HG02840 (cell line): ENCODE data around the gene ASAP2.

Experiments used
- ATAC-seq: cut with Tn5 transposase; IDR thresholded peaks from one replicate; pipeline ENCODE4 v1.9.1; 2021; ENCODE audit warnings: mild to moderate bottlenecking, moderate library complexity, moderate number of reproducible peaks; ENCODE audit not compliant: unreplicated experiment, low FRiP score

The ASAP2 gene

GRCh38 chr2:9310798-9311197 is 104.2 kb downstream of the ASAP2 start:
- ATAC-seq = no peak

GRCh38 chr2:9311488-9311887 is 104.9 kb downstream of the ASAP2 start:
- no peak for ATAC-seq

- no peak for ATAC-seq
Measured at GRCh38 chr2:9312591-9312990, 106.0 kb downstream of the ASAP2 start.

DNA sequence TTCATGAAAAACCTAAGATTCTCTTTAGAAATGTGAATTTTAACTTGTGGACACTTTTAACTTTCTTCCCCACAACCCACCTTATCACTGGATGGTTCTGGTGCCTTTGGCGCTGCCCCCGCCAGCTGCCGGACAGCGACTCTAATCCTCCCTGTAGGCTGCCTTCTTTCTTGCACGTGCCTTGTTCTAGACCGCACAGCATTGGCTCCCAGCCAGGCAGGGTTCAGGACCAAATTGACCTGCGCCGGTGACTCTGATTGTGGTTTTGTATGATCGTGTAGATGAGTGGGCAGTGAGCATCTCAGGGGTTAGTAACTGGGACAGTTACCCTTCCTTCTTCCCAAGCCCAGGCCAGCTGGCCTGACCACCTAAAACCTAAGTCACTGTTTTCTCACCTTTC is 106.8 kb downstream of the ASAP2 start:
- no peak for ATAC-seq

- ATAC-seq = no peak
Measured at GRCh38 chr2:9315280-9315847, 108.8 kb downstream of the ASAP2 start.

DNA sequence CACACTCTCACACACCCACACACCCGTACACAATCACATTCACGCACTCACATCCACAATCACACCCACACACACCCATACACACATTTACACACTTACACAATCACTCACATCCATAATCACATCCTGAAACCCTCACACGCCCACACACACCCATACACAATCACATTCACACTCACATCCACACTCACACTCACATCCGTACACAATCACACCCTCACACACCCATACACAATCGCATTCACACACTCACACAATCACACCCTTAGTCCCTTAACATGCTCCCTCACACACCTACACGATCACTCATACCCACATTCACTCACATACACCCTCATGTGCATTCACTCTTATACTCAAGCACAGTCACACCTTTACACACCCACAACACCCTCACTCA is 110.9 kb downstream of the ASAP2 start:
- no peak for ATAC-seq

DNA sequence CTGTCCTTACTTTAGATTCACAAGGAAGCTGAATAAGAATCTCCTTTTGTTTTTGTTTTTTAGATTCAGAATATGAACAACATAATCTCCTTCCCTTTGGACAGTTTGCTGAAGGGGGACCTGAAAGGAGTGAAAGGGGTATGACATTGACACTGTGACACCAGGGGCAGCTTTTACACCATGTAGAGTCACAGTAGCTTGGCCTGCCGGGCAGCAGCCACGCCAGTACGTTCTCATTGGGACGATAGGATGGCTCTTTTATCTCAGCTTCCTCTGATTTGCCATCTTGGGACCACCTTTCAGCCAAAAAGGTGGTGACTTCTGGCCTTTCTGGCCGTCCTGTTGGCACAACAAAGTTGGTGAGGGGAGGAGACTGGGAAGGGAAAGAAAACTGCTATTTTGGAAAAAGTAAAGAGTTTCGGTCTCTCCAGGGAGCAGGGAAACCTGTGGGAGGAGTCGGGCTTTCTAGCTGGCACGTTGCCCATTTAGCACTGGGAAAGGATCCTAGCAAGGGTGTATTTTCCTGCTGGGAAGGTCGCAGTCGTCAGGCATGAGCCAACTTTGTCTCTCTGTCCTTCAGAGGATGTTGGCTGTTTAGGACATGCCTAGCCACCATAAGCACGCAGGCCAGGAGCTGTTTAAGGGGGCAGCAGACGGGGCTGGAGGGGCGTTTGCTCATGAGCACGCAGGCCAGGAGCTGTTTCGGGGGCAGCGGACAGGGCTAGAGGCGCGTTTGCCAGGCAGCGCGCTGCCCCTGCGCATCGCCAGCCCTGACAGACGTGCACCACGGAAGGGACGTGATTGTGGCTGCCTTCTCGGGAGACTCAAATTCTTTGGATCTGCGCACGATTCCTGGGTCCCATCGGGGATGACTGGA is 112.1 kb downstream of the ASAP2 start:
- ATAC-seq = no peak

GRCh38 chr2:9319338-9319715 is 112.7 kb downstream of the ASAP2 start:
- no peak for ATAC-seq

DNA sequence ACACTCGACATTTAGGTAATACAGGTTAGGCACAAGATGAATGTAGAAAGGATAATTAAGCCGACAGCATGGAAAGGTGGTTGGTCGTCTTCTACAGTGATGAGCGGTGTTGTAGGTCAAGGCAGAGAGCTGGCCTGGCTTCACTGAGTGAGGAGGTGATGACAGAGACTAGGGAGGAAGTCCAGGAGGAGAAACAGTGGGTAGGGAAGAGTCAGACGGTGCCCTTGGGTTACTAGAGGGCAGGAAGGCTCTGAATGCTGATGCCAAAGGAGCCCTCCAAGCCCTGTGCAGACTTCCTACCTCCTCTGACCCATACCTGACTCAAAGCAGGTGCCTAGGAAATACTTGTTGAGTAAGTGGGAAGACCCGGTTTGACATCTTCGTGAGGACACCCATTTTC is 116.0 kb downstream of the ASAP2 start:
- no peak for ATAC-seq

- ATAC-seq = no peak
Measured at GRCh38 chr2:9325428-9325827, 118.8 kb downstream of the ASAP2 start.

DNA sequence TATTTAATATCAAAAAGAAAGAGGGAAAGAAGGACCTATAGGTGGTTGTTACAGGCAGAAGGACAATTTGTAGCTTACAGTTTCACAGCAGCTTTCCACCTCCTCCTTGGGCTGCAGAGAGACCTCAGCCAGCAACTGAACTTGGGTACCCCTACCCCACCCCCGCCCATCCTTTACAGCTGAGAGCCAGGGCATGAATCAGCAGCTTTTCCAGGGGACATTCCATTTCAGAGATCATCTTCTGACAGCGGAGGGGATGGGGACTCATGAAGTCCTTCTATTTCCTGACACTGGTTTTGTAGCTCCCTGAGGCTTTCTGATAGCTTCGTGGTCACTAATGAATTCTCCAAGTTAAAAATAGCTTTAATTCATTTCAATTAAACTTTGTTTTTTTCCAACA is 120.4 kb downstream of the ASAP2 start:
- no peak for ATAC-seq

- no peak for ATAC-seq
Measured at GRCh38 chr2:9327873-9328352, 121.3 kb downstream of the ASAP2 start.

- no peak for ATAC-seq
Measured at GRCh38 chr2:9328931-9329330, 122.3 kb downstream of the ASAP2 start.

- no peak for ATAC-seq
Measured at GRCh38 chr2:9329497-9329896, 122.9 kb downstream of the ASAP2 start.

DNA sequence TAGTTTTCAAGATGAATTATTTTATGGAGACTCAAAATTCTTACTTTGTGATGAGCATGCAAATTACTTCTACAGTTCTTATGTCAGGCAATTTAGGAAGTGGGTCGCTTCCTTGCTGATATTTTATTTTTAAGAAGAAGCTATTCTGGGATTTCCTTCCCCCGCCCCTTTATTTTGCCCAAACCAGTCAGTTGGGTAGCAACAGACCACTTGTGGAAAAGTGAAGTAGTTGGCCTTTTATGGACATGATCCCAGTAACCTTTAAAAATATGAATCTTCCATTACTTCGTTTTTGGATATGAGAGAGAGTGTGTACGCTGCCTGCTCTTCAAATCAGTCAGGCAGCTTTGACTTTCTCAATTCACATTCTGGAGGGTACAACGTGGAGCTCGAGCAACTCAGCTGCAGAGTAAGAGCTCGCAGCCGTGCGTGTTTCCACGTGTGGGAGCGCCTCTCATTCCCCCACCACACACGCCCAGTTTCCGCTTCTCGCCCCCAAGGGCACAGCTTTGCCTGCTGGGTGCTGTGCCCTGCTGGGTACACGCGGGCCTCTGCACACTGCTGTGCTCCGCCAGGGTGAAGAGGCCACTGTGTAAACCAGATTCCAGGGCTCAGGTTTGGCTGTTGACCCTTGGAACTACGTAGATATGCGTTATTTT is 124.1 kb downstream of the ASAP2 start:
- no peak for ATAC-seq

- ATAC-seq = no peak
Measured at GRCh38 chr2:9331704-9332103, 125.1 kb downstream of the ASAP2 start.

GRCh38 chr2:9332136-9332852 is 125.7 kb downstream of the ASAP2 start:
- no peak for ATAC-seq

GRCh38 chr2:9332853-9333245 is 126.2 kb downstream of the ASAP2 start:
- no peak for ATAC-seq

DNA sequence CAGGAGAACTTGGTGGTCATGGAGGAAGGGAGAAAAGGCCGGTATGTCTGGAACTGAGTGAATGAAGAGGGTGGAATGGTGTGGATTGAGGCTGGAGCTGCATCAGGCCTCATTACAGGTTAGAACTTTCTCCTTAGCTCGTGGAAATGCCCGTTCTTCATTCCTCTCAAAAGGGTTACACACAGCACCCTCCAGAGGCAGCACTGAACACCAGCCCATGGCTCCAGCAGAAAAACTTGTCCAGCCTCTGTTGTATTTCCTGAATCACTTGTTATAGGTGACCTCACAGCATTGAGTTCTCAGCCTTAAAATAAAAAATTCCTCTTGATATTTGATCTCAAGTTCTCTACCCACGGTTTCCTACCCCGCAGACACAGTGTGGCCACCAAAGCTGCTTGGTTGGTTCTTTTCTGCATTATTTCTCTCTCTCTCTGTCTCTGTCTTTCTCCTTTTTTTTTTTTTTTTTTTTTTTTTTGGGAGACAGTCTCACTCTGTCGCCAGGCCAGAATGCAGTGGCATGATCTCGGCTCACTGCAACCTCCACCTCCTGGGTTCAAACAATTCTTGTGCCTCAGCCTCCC is 127.1 kb downstream of the ASAP2 start:
- ATAC-seq = no peak

GRCh38 chr2:9334761-9335160 is 128.1 kb downstream of the ASAP2 start:
- ATAC-seq = no peak
